ENCODE results near the gene SH2D2A.

SH2D2A gene

DNA sequence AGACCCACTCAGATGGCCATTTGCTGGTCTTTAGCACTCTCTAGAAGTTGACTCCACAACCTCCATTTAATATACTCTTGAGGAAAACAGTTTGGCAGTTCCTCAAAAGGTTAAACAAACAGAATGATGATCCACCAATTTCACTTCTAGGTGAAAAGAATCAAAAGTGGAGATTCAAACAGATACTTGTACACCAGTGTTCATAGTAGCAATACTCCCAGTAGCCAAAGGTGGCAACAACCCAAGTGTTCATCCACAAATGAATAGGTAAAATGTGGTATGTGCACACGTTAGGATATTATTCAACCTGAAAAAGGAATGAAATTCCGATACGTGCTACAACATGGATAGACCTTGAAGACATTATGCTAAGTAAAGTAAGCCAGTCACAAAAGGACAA, 43.0 kb downstream of the SH2D2A start:
- peaks cover 5 to 22% (median 8%) of the 10 kb centered on the region in 5 donors for H3K36me3 ChIP-seq (ENCODE audit: control insufficient read depth in 5 of 5, insufficient read depth in 5 of 5, low read length in 5 of 5)
- no peak overlapping the region for H3K4me3 ChIP-seq (ENCODE audit: low read depth in 1 of 5, low read length in 5 of 5)
- no peak overlapping the region for H3K27ac ChIP-seq (ENCODE audit: low read depth, low read length)
- H3K9ac ChIP-seq (ENCODE audit: low read length in 5 of 5), result no peak overlapping the region
- H3K27me3 ChIP-seq (ENCODE audit: control insufficient read depth in 5 of 5, insufficient read depth in 4 of 5, low read length in 5 of 5), result no peaks in the 10 kb centered on the region
- H3K9me3 ChIP-seq (ENCODE audit: control insufficient read depth in 5 of 5, low read length in 5 of 5), result no peaks in the 10 kb centered on the region
- peaks cover 6 to 46% (median 38%) of the 10 kb centered on the region in 5 donors for H3K4me1 ChIP-seq (ENCODE audit: control insufficient read depth in 5 of 5, insufficient read depth in 5 of 5, low read length in 5 of 5)

- H3K9ac ChIP-seq (ENCODE audit: low read length in 5 of 5), result peak overlapping the region in 4 of 5 donors; percentile 15 to 41 (median 27)
- H3K4me3 ChIP-seq (ENCODE audit: low read depth in 1 of 5, low read length in 5 of 5), result no peak overlapping the region
- H3K4me1 ChIP-seq (ENCODE audit: control insufficient read depth in 5 of 5, insufficient read depth in 5 of 5, low read length in 5 of 5), result peaks cover 7 to 50% (median 44%) of the 10 kb centered on the region in 5 donors
- peaks cover 5 to 22% (median 8%) of the 10 kb centered on the region in 5 donors for H3K36me3 ChIP-seq (ENCODE audit: control insufficient read depth in 5 of 5, insufficient read depth in 5 of 5, low read length in 5 of 5)
- H3K9me3 ChIP-seq (ENCODE audit: control insufficient read depth in 5 of 5, low read length in 5 of 5), result no peaks in the 10 kb centered on the region
- H3K27ac ChIP-seq (ENCODE audit: low read depth, low read length), result no peak overlapping the region
- no peaks in the 10 kb centered on the region for H3K27me3 ChIP-seq (ENCODE audit: control insufficient read depth in 5 of 5, insufficient read depth in 4 of 5, low read length in 5 of 5)
Observed at GRCh38 chr1:156772728-156773497, 43.7 kb downstream of the SH2D2A start.

GRCh38 chr1:156772222-156772621, 44.4 kb downstream of the SH2D2A start:
- H3K27ac ChIP-seq (ENCODE audit: low read depth, low read length), result no peak overlapping the region
- peak overlapping the region in 2 of 5 donors; percentile 15 to 41 for H3K9ac ChIP-seq (ENCODE audit: low read length in 5 of 5)
- H3K27me3 ChIP-seq (ENCODE audit: control insufficient read depth in 5 of 5, insufficient read depth in 4 of 5, low read length in 5 of 5), result no peaks in the 10 kb centered on the region
- no peaks in the 10 kb centered on the region for H3K9me3 ChIP-seq (ENCODE audit: control insufficient read depth in 5 of 5, low read length in 5 of 5)
- peaks cover 5 to 22% (median 8%) of the 10 kb centered on the region in 5 donors for H3K36me3 ChIP-seq (ENCODE audit: control insufficient read depth in 5 of 5, insufficient read depth in 5 of 5, low read length in 5 of 5)
- H3K4me1 ChIP-seq (ENCODE audit: control insufficient read depth in 5 of 5, insufficient read depth in 5 of 5, low read length in 5 of 5), result peaks cover 7 to 46% (median 43%) of the 10 kb centered on the region in 5 donors
- H3K4me3 ChIP-seq (ENCODE audit: low read depth in 1 of 5, low read length in 5 of 5), result no peak overlapping the region

DNA sequence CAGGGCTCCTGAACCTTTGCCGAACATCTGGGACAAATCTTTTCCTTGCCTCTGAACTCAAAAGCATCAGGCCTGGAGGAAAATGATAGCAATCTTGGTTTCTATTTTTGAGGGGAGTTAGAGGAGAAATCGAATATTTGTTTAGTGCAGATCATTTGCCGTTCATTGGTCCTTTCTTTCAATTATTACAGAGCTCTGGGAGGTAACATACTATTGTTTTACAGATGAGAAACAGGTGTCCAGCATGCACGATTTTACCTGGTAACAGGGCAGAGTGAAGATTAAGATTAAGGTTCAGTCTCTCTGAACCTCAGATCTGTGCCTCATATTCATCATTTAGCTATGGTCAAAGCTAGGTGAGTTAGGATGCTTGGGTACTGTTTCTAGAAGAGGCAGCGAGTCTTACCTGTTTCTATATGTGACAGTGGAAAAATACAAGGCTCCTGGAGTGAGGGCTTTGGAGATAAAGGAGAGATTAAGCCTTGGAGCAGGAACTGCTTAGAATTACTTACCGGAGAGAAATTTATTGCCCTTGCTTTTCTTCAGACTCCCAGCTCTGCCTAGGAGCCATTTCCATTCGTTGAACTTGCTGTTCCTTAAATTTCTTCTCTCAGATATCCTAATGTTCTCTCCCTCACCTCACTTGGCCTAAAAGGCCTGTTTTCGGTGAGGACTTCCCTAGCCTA, 47.9 kb downstream of the SH2D2A start:
- Histone ChIP-seq H3K9me3 (ENCODE audit: control insufficient read depth in 5 of 5, low read length in 5 of 5) (no peaks in the 10 kb centered on the region), H3K4me3 (ENCODE audit: low read depth in 1 of 5, low read length in 5 of 5) (peak overlapping the region; percentile 91 to 98 (median 95)), H3K4me1 (ENCODE audit: control insufficient read depth in 5 of 5, insufficient read depth in 5 of 5, low read length in 5 of 5) (peaks cover 13 to 55% (median 43%) of the 10 kb centered on the region in 5 donors), H3K9ac (ENCODE audit: low read length in 5 of 5) (peak overlapping the region; percentile 79 to 100 (median 100)), H3K27me3 (ENCODE audit: control insufficient read depth in 5 of 5, insufficient read depth in 4 of 5, low read length in 5 of 5) (no peaks in the 10 kb centered on the region), H3K27ac (ENCODE audit: low read depth, low read length) (no peak overlapping the region), H3K36me3 (ENCODE audit: control insufficient read depth in 5 of 5, insufficient read depth in 5 of 5, low read length in 5 of 5) (peaks cover 5 to 22% (median 8%) of the 10 kb centered on the region in 5 donors)

DNA sequence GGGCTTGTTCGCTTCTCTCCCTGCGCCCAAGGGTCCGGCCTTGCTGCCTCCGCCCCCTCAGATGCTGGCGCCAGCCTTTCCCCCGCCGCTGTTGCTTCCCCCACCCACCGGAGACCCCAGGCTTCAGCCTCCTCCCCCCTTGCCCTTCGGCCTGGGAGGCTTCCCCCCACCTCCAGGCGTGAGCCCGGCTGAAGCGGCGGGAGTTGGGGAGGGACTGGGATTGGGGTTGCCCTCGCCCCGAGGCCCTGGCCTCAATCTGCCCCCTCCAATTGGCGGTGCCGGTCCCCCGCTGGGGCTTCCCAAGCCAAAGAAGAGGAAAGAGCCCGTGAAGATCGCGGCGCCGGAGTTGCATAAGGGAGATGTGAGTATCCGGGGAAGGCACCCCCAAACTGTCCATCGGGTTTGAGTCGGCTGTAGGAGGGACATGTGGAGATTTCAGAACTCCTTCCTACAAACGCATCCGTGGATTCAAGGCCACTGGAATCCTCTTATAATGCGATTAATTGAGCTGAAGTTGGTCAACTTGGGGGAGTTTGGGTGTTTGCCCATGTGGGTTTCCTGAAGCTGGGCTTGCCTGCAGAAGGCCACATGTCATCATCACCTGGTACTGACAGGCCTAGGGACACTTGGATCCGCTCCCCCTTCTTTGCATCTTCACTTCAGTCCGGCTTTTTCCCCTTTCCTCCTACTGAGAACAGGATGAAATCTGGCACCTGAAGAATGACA, 48.6 kb downstream of the SH2D2A start:
- H3K9ac ChIP-seq (ENCODE audit: low read length in 5 of 5), result peak overlapping the region; percentile 95 to 100 (median 100)
- peaks cover 5 to 17% (median 8%) of the 10 kb centered on the region in 5 donors for H3K36me3 ChIP-seq (ENCODE audit: control insufficient read depth in 5 of 5, insufficient read depth in 5 of 5, low read length in 5 of 5)
- peak overlapping the region; percentile 91 to 98 (median 95) for H3K4me3 ChIP-seq (ENCODE audit: low read depth in 1 of 5, low read length in 5 of 5)
- no peaks in the 10 kb centered on the region for H3K9me3 ChIP-seq (ENCODE audit: control insufficient read depth in 5 of 5, low read length in 5 of 5)
- H3K27me3 ChIP-seq (ENCODE audit: control insufficient read depth in 5 of 5, insufficient read depth in 4 of 5, low read length in 5 of 5), result no peaks in the 10 kb centered on the region
- H3K4me1 ChIP-seq (ENCODE audit: control insufficient read depth in 5 of 5, insufficient read depth in 5 of 5, low read length in 5 of 5), result peaks cover 11 to 49% (median 38%) of the 10 kb centered on the region in 5 donors
- H3K27ac ChIP-seq (ENCODE audit: low read depth, low read length), result peak overlapping the region; percentile 97

- Histone ChIP-seq H3K27ac (ENCODE audit: low read depth, low read length) (peak within 1 kb of the TSS; percentile 97), H3K27me3 (ENCODE audit: control insufficient read depth in 5 of 5, insufficient read depth in 4 of 5, low read length in 5 of 5) (no peaks in the 10 kb centered on the region), H3K4me1 (ENCODE audit: control insufficient read depth in 5 of 5, insufficient read depth in 5 of 5, low read length in 5 of 5) (peaks cover 11 to 42% (median 32%) of the 10 kb centered on the region in 5 donors), H3K36me3 (ENCODE audit: control insufficient read depth in 5 of 5, insufficient read depth in 5 of 5, low read length in 5 of 5) (peaks cover 2 to 16% (median 7%) of the 10 kb centered on the region in 5 donors), H3K9ac (ENCODE audit: low read length in 5 of 5) (peak within 1 kb of the TSS; percentile 95 to 100 (median 100)), H3K9me3 (ENCODE audit: control insufficient read depth in 5 of 5, low read length in 5 of 5) (no peaks in the 10 kb centered on the region), H3K4me3 (ENCODE audit: low read depth in 1 of 5, low read length in 5 of 5) (peak within 1 kb of the TSS; percentile 91 to 98 (median 95))
Observed at GRCh38 chr1:156767101-156767878, 49.4 kb downstream of the SH2D2A start, which contains the start of gene PRCC. TSS of gene PRCC (plus strand) at chr1:156767535. CDS start at chr1:156767772, 237 bp downstream.

DNA sequence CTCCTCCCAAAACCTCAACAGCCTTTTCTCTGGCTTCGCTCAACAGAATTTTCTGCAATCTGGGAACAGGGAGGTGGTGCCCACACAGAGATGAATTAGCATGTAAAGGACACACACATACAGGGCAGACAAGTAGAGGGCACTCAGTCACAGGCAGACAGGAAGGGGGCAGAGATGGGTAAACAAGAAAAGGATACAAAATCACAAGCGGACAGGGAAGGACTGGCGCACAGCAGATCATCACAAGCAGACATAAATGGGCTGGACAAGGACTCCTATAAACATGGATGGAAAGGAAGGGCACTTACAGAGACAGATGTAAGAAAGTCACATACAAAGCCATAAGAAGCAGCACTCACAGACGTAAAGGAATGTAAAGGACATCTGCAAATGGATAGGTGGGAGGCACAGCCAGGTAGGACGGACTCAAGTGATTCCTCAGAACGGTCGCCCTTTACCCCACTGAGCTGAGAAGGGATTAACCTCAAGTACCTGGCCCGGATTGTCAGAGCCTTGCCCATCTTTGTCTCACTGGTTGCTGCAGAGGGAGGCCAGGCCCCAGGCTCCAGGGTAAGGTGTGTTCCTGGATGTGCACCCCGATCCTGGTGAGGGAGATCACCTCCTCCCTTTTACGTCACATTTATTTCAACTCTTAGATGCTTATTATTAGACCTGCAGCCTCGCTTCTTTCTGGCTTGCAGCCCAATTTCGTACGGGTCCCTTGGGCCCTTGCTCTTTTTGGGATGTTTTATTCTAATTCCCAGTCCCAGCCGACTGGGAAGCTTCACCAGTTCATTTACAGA, 50.1 kb downstream of the SH2D2A start:
- Histone ChIP-seq H3K4me3 (ENCODE audit: low read depth in 1 of 5, low read length in 5 of 5) (peak overlapping the region; percentile 91 to 98 (median 95)), H3K27me3 (ENCODE audit: control insufficient read depth in 5 of 5, insufficient read depth in 4 of 5, low read length in 5 of 5) (no peaks in the 10 kb centered on the region), H3K36me3 (ENCODE audit: control insufficient read depth in 5 of 5, insufficient read depth in 5 of 5, low read length in 5 of 5) (peaks cover 0 to 15% (median 7%) of the 10 kb centered on the region in 5 donors), H3K4me1 (ENCODE audit: control insufficient read depth in 5 of 5, insufficient read depth in 5 of 5, low read length in 5 of 5) (peaks cover 11 to 41% (median 32%) of the 10 kb centered on the region in 5 donors), H3K9ac (ENCODE audit: low read length in 5 of 5) (peak overlapping the region; percentile 42 to 94 (median 84)), H3K9me3 (ENCODE audit: control insufficient read depth in 5 of 5, low read length in 5 of 5) (no peaks in the 10 kb centered on the region), H3K27ac (ENCODE audit: low read depth, low read length) (peak overlapping the region; percentile 97)

GRCh38 chr1:156765666-156766065, 51.0 kb downstream of the SH2D2A start:
- H3K27me3 ChIP-seq (ENCODE audit: control insufficient read depth in 5 of 5, insufficient read depth in 4 of 5, low read length in 5 of 5), result no peaks in the 10 kb centered on the region
- peaks cover 0 to 7% (median 2%) of the 10 kb centered on the region in 5 donors for H3K36me3 ChIP-seq (ENCODE audit: control insufficient read depth in 5 of 5, insufficient read depth in 5 of 5, low read length in 5 of 5)
- no peaks in the 10 kb centered on the region for H3K9me3 ChIP-seq (ENCODE audit: control insufficient read depth in 5 of 5, low read length in 5 of 5)
- H3K4me1 ChIP-seq (ENCODE audit: control insufficient read depth in 5 of 5, insufficient read depth in 5 of 5, low read length in 5 of 5), result peaks cover 11 to 33% (median 26%) of the 10 kb centered on the region in 5 donors
- no peak overlapping the region for H3K27ac ChIP-seq (ENCODE audit: low read depth, low read length)
- H3K9ac ChIP-seq (ENCODE audit: low read length in 5 of 5), result no peak overlapping the region
- no peak overlapping the region for H3K4me3 ChIP-seq (ENCODE audit: low read depth in 1 of 5, low read length in 5 of 5)
